ENCODE measurements around the gene TOB1. TPM values are rescaled to one million over a fixed set of nuclear protein-coding genes. Genes with fewer than 3 reads are reported as not detected.
A peak's percentile ranks its signal among the peaks of the same experiment; 100 is the strongest.

The TOB1 gene
- total RNA-seq, 1 donor, result 18.6 TPM

DNA sequence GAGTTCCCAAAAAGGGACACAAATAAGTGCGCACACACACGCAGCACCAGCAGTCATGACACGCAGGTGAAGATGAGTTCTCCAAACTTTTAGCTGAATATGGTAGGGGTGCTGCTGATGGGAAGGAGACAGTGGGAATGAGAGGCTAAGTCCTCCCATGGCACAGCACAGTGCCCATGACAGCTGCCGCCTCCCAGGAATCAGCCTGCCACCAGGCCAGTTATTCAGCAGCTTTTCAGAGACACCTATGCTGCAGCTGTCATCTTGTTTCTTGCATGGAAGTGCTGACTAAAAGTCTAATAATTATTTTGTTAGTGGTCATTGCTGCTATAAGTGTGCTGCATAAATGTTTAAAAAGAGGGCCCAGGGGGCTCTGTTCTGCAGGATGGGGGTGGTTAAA is 18.6 kb downstream of the TOB1 start:
- TF ChIP-seq, protein P1, sequence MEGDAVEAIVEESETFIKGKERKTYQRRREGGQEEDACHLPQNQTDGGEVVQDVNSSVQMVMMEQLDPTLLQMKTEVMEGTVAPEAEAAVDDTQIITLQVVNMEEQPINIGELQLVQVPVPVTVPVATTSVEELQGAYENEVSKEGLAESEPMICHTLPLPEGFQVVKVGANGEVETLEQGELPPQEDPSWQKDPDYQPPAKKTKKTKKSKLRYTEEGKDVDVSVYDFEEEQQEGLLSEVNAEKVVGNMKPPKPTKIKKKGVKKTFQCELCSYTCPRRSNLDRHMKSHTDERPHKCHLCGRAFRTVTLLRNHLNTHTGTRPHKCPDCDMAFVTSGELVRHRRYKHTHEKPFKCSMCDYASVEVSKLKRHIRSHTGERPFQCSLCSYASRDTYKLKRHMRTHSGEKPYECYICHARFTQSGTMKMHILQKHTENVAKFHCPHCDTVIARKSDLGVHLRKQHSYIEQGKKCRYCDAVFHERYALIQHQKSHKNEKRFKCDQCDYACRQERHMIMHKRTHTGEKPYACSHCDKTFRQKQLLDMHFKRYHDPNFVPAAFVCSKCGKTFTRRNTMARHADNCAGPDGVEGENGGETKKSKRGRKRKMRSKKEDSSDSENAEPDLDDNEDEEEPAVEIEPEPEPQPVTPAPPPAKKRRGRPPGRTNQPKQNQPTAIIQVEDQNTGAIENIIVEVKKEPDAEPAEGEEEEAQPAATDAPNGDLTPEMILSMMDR (IDR thresholded peaks at IDR 0.05; ENCODE audit: insufficient read depth, low read depth, low read length), result no peak
- H3K4me3 ChIP-seq (ENCODE audit: low read depth, low read length), result no peak overlapping the region
- DNase-seq (ENCODE audit: low read depth), result no peak

DNA sequence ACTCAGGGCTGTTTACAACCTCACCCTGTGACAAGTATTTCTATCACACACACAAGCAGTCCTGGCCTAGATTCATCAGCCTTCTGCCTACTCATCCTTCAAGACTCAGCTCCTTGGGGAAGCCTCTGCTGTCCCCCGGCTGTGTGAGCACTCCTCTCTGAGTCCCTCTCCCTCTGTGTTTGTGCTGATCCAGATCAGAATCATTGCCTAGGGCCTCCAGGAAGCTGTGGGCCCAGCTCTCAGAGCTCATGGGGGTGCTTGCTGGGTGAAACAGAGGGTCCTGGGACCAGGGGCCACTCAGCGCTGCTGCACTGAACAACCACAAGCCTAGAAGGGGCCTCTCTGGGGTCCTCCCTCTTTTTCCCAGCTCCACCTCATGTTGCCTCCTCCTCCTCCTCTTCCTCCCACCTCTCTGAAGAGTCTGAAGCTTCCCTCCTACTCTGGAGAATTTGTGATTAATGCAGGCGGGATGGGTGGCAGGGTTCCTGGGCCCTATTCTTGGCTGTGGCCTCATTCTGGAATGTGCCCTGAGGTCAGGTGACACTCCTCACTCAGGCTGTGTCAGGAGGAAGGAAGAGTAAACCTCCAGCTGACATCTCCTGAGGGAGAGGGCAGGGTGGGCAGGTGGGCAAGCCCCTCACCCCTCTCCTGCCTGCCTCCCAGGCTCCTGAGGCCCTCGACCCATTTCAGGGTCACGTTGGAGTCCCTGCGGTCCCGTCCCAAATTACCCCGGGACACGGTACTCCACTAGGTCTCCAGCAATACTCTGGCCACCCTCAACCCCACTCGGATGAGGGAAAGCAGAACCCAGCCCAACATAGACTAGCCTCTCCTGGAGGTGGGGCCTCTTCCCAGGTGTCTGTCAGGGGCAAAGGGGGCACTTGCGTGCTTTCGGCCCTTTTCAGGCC is 20.7 kb downstream of the TOB1 start:
- no peak overlapping the region for H3K4me3 ChIP-seq (ENCODE audit: low read depth, low read length)
- peak; percentile 34 for DNase-seq (ENCODE audit: low read depth)
- TF ChIP-seq, protein P1 (IDR thresholded peaks at IDR 0.05; ENCODE audit: insufficient read depth, low read depth, low read length), result no peak

DNA sequence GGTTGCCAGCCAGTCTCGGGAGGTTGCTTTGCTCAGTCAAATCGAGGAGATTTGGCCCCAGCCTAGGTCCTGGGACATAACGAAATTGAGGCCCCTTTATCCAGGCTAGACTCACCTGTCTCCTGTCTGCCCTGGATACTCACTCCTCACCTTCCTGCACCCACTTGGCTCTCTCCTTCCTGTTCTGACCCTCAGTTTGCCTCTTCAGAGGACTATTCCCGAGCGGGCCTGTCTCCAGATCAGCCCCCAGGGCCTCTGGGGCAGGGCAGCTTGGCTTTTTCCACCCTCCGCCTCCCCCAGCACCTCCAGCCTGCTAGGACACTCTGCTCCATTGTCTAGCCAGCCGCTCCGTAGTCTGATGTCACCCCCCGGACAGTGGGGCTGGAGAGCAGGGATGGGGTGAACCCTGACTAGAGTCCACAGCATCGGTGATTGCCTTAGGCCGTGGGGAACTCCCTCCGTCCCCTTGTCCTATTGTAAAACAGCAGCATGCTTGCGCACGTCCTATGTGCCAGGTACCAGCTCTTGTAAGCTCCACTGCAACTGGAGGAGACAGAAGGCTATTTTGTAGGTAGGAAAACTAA is 21.9 kb downstream of the TOB1 start:
- DNase-seq (ENCODE audit: low read depth), result no peak
- H3K4me3 ChIP-seq (ENCODE audit: low read depth, low read length), result no peak overlapping the region
- TF ChIP-seq, protein P1 (IDR thresholded peaks at IDR 0.05; ENCODE audit: insufficient read depth, low read depth, low read length), result no peak

DNA sequence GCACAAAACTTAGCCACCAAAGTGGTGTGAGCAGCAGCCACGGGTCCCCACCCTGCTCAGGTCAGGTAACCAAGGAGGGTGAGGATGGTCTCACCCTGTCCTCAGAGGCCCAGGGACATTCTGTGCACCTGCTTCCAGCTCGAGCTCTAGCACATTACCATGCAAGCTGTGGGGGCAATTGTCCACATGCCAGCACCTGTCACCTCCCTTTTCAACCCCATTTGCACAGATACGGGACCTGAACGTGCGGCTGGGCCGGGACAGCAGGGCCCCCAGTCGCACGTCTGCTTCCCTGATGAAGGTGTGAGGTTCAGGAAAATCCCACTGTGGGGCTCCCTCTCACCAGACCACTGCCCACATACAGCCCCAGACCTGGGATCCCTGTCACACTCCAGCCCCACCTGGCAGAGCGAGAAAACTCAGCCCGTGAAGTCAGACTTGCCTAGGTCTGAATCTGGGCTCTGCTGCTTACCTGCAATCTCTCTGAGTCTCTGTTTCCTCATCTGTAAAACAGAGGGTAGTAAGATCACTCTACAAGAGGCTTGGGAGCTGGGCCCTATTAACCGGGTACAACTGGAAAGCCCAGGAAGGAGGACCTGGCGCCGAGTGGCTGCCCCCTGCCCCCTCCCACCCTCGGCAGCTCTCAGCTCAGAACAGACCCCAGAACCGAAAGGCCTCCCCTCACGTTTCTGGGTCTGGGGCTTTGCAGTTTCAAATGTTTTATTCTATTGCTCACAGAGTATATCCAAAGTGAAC is 22.8 kb downstream of the TOB1 start:
- TF ChIP-seq, protein P1 (IDR thresholded peaks at IDR 0.05; ENCODE audit: insufficient read depth, low read depth, low read length), result no peak
- DNase-seq (ENCODE audit: low read depth), result no peak
- no peak overlapping the region for H3K4me3 ChIP-seq (ENCODE audit: low read depth, low read length)

DNA sequence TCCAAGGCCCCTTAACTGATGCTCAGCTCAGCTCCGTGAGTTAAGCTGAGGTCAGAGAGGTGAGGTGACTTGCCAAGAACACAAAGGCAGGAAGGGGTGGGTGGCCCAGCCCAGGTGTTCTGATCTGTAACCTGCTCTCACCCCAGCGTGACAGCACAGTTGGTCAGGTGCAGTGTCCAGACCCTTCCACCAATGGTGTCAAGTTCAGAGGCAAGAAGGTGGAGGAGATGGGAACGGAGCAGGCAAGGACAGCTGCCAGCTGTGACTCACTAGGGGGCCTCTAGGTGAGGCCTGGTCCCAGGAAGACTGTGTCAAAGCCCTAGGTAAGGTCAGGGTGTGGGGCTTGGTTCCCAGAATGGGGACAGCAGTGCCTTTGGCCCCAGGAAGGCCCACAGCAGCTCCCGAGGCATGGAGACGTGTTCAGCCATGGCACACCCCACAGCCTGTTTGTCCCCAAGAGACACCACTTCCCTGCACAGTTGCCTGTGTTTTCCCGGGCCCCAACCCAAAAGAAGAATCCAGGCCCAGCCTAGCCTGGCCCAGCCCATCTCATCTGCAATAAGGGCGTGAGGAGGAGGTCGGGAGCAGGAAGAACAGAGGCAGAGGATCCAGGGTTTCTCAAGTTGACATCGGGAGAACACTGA is 23.5 kb downstream of the TOB1 start:
- TF ChIP-seq, protein P1 (IDR thresholded peaks at IDR 0.05; ENCODE audit: insufficient read depth, low read depth, low read length), result no peak
- H3K4me3 ChIP-seq (ENCODE audit: low read depth, low read length), result no peak overlapping the region
- DNase-seq (ENCODE audit: low read depth), result no peak

DNA sequence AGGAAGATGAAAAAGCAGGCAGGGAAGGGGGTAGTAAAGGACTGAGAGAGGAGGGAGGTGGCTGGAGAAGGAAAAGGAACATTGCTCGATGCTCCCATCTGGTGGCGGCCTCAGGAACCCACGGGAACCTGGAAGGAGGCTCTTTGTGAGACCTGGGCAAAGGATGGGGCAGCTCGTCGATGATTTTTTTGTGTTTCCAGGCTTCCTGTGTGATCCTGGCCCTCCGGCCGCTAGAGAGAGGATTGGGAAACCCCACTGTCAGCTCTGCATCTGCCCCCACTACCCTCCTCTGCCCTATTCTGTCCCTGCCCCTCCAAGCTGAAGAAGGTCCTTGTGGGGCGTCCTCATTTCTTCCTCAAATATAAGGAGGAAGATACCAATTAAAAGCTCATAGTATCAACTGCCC is 24.2 kb downstream of the TOB1 start:
- TF ChIP-seq, protein P1 (IDR thresholded peaks at IDR 0.05; ENCODE audit: insufficient read depth, low read depth, low read length), result peak; percentile 82
- H3K4me3 ChIP-seq (ENCODE audit: low read depth, low read length), result no peak overlapping the region
- peak; percentile 63 for DNase-seq (ENCODE audit: low read depth)

Data from fibroblast of villous mesenchyme (primary cell).